Heart left ventricle (tissue), 13 donors: ENCODE results near the gene CENPM.
A peak's percentile ranks its signal among the peaks of the same experiment; 100 is the strongest.

Experiments
- POLR2A ChIP-seq, 2 donors: fragments of 450-650 bp; IDR thresholded peaks; one replicate each; pipeline ENCODE4 v1.6.1; 2017; ENCODE audit warnings: antibody characterized with exemption in 2 of 2, mild to moderate bottlenecking in 2 of 2, moderate library complexity in 2 of 2
- TF ChIP-seq, protein P1 (sequence below), 12 donors: fragments of 200-600 bp; sonication (generic) in 4 of 12; IDR thresholded peaks; one replicate each; pipeline versions ENCODE4 v1.5.0 to v1.8.0; 2018 to 2022; ENCODE audit warnings: antibody characterized with exemption in 12 of 12, mild to moderate bottlenecking in 5 of 12
- donor health status: ischemic (EF 13 %, LVEDD 7.1; RV severe dilation, severe dysfunction).
- donor health status: DM: no; HTN: yes; CAD: no.
- donor health status: DM: no; HTN: no; CAD: no.
- donor health status: ischemic (EF 25% LVEDD 6.9; RV normal size, moderate dysfunction).
- donor health status: ischemic (EF 25% LVEDD 5.7; RV mildly dilated, moderate dysfunction).
- donor health status: ischemic (EF 35%, LVEDD 5.7; RV mildly dilated, moderate dysfunction).
- donor health status: nonischemic (EF 11% LVEDD 7.7; RV severe dilation, severe dysfunction).
- donor health status: DM: yes; HTN: yes; CAD: no.
- donor health status: PGD.
- donor health status: ischemic (EF 29% LVEDD 5.4; RV normal size, mild dysfunction).
- donor health status: nonischemic (EF 23%, LVEDD 6.1; RV moderate dilation, normal function).

DNA sequence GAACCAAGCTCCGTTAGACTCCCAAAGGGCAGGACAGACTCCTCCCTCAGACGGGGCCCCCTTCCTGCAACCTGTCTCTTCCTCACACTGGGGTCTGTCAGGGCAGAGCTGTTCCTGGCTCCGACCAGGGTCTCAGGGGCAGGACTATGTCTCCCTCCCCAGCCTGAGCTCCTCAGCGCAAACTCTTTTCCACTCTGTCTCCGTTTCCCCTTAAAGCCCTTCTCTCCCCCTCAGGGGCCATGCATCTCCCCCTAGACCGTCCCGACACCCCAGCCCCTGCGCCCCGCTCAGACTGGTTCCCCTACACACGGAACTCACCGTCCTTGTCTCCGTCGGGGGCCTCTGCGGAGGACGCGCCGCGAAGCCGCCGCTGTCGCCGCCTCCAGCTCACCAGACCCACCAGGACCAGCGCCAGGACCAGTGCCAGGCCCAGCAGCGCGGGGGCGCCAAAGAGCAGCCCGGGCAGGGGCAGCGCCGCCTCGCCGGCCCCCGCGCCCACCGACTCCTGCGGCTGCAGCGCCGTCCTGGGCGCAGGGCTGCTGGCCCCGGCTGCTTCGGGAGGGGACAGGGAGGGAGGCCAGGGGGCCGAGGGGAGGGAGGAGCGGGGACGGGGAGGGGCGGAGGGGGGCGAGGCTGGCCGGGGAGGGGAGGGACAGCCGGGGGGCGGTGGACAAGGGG, 21.0 kb downstream of the CENPM start:
- no peak for TF ChIP-seq POLR2A (IDR thresholded peaks at IDR 0.05)
- TF ChIP-seq, protein P1, sequence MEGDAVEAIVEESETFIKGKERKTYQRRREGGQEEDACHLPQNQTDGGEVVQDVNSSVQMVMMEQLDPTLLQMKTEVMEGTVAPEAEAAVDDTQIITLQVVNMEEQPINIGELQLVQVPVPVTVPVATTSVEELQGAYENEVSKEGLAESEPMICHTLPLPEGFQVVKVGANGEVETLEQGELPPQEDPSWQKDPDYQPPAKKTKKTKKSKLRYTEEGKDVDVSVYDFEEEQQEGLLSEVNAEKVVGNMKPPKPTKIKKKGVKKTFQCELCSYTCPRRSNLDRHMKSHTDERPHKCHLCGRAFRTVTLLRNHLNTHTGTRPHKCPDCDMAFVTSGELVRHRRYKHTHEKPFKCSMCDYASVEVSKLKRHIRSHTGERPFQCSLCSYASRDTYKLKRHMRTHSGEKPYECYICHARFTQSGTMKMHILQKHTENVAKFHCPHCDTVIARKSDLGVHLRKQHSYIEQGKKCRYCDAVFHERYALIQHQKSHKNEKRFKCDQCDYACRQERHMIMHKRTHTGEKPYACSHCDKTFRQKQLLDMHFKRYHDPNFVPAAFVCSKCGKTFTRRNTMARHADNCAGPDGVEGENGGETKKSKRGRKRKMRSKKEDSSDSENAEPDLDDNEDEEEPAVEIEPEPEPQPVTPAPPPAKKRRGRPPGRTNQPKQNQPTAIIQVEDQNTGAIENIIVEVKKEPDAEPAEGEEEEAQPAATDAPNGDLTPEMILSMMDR (IDR thresholded peaks at IDR 0.05): peak; percentile 43 to 78 (median 60)
